Activated T-helper 17 cell treated with anti-CD3 and anti-CD28 coated beads, Interleukin-2, amount 50 U/mL, for 72 hours (primary cell): ENCODE measurements around the gene MRGPRX2. TPM values are rescaled to one million over a fixed set of nuclear protein-coding genes. Genes with fewer than 3 reads are reported as not detected.

Experiments
- total RNA-seq, 2 donors: library from RNA; stranded (reverse); gene quantifications; one replicate each; pipeline ENCODE4 v1.2.3, GENCODE V29; 2022

Gene MRGPRX2
- total RNA-seq, 2 donors from 2014 or later: 0.90 TPM; not detected in 1

Other genes with a start within 250 kb of the MRGPRX2 start
- not detected for gene MRGPRX1, start 121.3 kb downstream of the MRGPRX2 start, total RNA-seq
- 10 to 100 TPM; 22.1 to 27.6 TPM for gene ZDHHC13, start 56.5 kb upstream of the MRGPRX2 start, total RNA-seq
- not detected for gene CSRP3, start 141.3 kb upstream of the MRGPRX2 start, total RNA-seq
- 10 to 100 TPM; 15.7 to 26.1 TPM for gene E2F8, start 180.2 kb upstream of the MRGPRX2 start, total RNA-seq